ENCODE measurements around the gene CGA.
A peak's percentile ranks its signal among the peaks of the same experiment; 100 is the strongest.

Gene CGA

GRCh38 chr6:87088076-87088475 lies 6.8 kb downstream of the CGA start:
- Histone ChIP-seq H3K4me1 (no peaks in the 10 kb centered on the region), H3K9me3 (no peaks in the 10 kb centered on the region), H3K4me3 (ENCODE audit: low read depth, low read length) (no peak overlapping the region), H3K36me3 (no peaks in the 10 kb centered on the region), H3K27me3 (peaks cover 2% of the 10 kb centered on the region; the same call in 1 of the 2 replicates)
- no peak for DNase-seq
- TF ChIP-seq CTCF (IDR thresholded peaks at IDR 0.05; ENCODE audit: low read depth, low read length) = no peak

- Histone ChIP-seq H3K4me3 (ENCODE audit: low read depth, low read length) (no peak overlapping the region), H3K27me3 (no peaks in the 10 kb centered on the region; the same call in 1 of the 2 replicates), H3K36me3 (no peaks in the 10 kb centered on the region), H3K9me3 (no peaks in the 10 kb centered on the region), H3K4me1 (no peaks in the 10 kb centered on the region)
- no peak for TF ChIP-seq CTCF (IDR thresholded peaks at IDR 0.05; ENCODE audit: low read depth, low read length)
- DNase-seq = no peak
These were observed 12.7 kb downstream of the CGA start for GRCh38 chr6:87082160-87082721.

GRCh38 chr6:87078983-87079616 lies 15.8 kb downstream of the CGA start:
- no peaks in the 10 kb centered on the region for H3K4me1 ChIP-seq
- peak; percentile 99 for TF ChIP-seq CTCF (IDR thresholded peaks at IDR 0.05; ENCODE audit: low read depth, low read length)
- H3K36me3 ChIP-seq = no peaks in the 10 kb centered on the region
- H3K9me3 ChIP-seq = no peaks in the 10 kb centered on the region
- no peak overlapping the region for H3K4me3 ChIP-seq (ENCODE audit: low read depth, low read length)
- no peaks in the 10 kb centered on the region; the same call in 1 of the 2 replicates for H3K27me3 ChIP-seq
- peak; percentile 87 for DNase-seq

GRCh38 chr6:87075168-87075567 lies 19.7 kb downstream of the CGA start:
- Histone ChIP-seq H3K36me3 (no peaks in the 10 kb centered on the region), H3K9me3 (no peaks in the 10 kb centered on the region), H3K27me3 (no peaks in the 10 kb centered on the region), H3K4me3 (ENCODE audit: low read depth, low read length) (no peak overlapping the region), H3K4me1 (no peaks in the 10 kb centered on the region)
- no peak for TF ChIP-seq CTCF (IDR thresholded peaks at IDR 0.05; ENCODE audit: low read depth, low read length)
- DNase-seq = no peak

- no peak for TF ChIP-seq CTCF (IDR thresholded peaks at IDR 0.05; ENCODE audit: low read depth, low read length)
- no peaks in the 10 kb centered on the region for H3K4me1 ChIP-seq
- H3K36me3 ChIP-seq = no peaks in the 10 kb centered on the region
- no peak for DNase-seq
- no peaks in the 10 kb centered on the region for H3K9me3 ChIP-seq
- no peaks in the 10 kb centered on the region for H3K27me3 ChIP-seq
- no peak overlapping the region for H3K4me3 ChIP-seq (ENCODE audit: low read depth, low read length)
These were observed 20.7 kb downstream of the CGA start for GRCh38 chr6:87074101-87074621.

- no peaks in the 10 kb centered on the region for H3K27me3 ChIP-seq
- H3K9me3 ChIP-seq = no peaks in the 10 kb centered on the region
- DNase-seq = no peak
- no peak for TF ChIP-seq CTCF (IDR thresholded peaks at IDR 0.05; ENCODE audit: low read depth, low read length)
- no peaks in the 10 kb centered on the region for H3K4me1 ChIP-seq
- no peak overlapping the region for H3K4me3 ChIP-seq (ENCODE audit: low read depth, low read length)
- no peaks in the 10 kb centered on the region; the same call in 1 of the 2 replicates for H3K36me3 ChIP-seq
These were observed 23.2 kb downstream of the CGA start for GRCh38 chr6:87071683-87072082.

All from BE2C (cell line).